Measurements from ENCODE around the gene KCTD21.

The KCTD21 gene

GRCh38 chr11:78151804-78152203, 36.6 kb downstream of the KCTD21 start:
- Histone ChIP-seq H4K20me1 (ENCODE audit: insufficient read depth, low read length) (no peaks in the 10 kb centered on the region), H3K36me3 (replicated peaks; ENCODE audit: insufficient read depth, low read length) (no peaks in the 10 kb centered on the region), H3K27me3 (replicated peaks; ENCODE audit: insufficient read depth, low read length) (no peaks in the 10 kb centered on the region), H3K9ac (ENCODE audit: low read length) (no peak overlapping the region), H3K4me3 (ENCODE audit: low read length) (no peak overlapping the region), H3F3A (ENCODE audit: insufficient read depth, low read length) (no peaks in the 10 kb centered on the region), H3K4me2 (ENCODE audit: low read depth, low read length) (no peak overlapping the region), H3K79me2 (ENCODE audit: low read length) (no peaks in the 10 kb centered on the region), H3K9me2 (replicated peaks; ENCODE audit: insufficient read depth, low read length) (no peaks in the 10 kb centered on the region), H2AFZ (ENCODE audit: low read length) (no peak overlapping the region), H3K9me3 (replicated peaks; ENCODE audit: insufficient read depth, low read length) (no peaks in the 10 kb centered on the region), H3K4me1 (ENCODE audit: low read length) (no peaks in the 10 kb centered on the region), H3K27ac (ENCODE audit: low read length) (no peak overlapping the region)
- no peak for DNase-seq
- no peak for TF ChIP-seq EZH2phosphoT487 (IDR thresholded peaks at IDR 0.05; ENCODE audit: low read length)
- TF ChIP-seq, protein P1, sequence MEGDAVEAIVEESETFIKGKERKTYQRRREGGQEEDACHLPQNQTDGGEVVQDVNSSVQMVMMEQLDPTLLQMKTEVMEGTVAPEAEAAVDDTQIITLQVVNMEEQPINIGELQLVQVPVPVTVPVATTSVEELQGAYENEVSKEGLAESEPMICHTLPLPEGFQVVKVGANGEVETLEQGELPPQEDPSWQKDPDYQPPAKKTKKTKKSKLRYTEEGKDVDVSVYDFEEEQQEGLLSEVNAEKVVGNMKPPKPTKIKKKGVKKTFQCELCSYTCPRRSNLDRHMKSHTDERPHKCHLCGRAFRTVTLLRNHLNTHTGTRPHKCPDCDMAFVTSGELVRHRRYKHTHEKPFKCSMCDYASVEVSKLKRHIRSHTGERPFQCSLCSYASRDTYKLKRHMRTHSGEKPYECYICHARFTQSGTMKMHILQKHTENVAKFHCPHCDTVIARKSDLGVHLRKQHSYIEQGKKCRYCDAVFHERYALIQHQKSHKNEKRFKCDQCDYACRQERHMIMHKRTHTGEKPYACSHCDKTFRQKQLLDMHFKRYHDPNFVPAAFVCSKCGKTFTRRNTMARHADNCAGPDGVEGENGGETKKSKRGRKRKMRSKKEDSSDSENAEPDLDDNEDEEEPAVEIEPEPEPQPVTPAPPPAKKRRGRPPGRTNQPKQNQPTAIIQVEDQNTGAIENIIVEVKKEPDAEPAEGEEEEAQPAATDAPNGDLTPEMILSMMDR (IDR thresholded peaks at IDR 0.05; ENCODE audit: low read length): no peak
- TF ChIP-seq EZH2 (optimal IDR thresholded peaks at IDR 0.05; ENCODE audit: low read depth, low read length): no peak

DNA sequence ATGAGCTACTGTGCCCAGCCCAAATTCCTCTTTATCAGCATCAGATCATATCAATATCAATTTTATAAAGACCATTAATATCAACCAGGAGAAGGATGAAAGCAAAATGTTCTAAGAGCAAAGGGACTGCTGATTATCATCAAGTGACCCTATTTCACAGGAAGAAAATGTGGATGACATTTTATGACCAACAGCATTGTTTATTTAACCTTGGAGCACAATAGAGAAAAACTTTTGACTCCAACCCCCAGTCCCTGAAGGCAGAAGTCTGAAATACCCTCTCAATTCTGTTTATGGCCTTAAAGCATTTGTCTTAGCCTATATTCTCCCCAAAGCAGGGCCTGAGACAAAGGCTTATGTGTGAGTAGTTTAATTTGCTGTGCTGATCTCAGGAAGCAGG, 37.7 kb downstream of the KCTD21 start:
- no peaks in the 10 kb centered on the region for H3K79me2 ChIP-seq (ENCODE audit: low read length)
- H3K36me3 ChIP-seq (replicated peaks; ENCODE audit: insufficient read depth, low read length): no peaks in the 10 kb centered on the region
- no peaks in the 10 kb centered on the region for H3K27me3 ChIP-seq (replicated peaks; ENCODE audit: insufficient read depth, low read length)
- no peak overlapping the region for H3K9ac ChIP-seq (ENCODE audit: low read length)
- no peak for DNase-seq
- H3F3A ChIP-seq (ENCODE audit: insufficient read depth, low read length): no peaks in the 10 kb centered on the region
- H3K4me3 ChIP-seq (ENCODE audit: low read length): no peak overlapping the region
- no peak overlapping the region for H2AFZ ChIP-seq (ENCODE audit: low read length)
- H3K4me1 ChIP-seq (ENCODE audit: low read length): no peaks in the 10 kb centered on the region
- H3K4me2 ChIP-seq (ENCODE audit: low read depth, low read length): no peak overlapping the region
- TF ChIP-seq EZH2phosphoT487 (IDR thresholded peaks at IDR 0.05; ENCODE audit: low read length) (no peak), EZH2 (optimal IDR thresholded peaks at IDR 0.05; ENCODE audit: low read depth, low read length) (no peak)
- TF ChIP-seq, protein P1 (IDR thresholded peaks at IDR 0.05; ENCODE audit: low read length): no peak
- no peaks in the 10 kb centered on the region for H3K9me2 ChIP-seq (replicated peaks; ENCODE audit: insufficient read depth, low read length)
- H4K20me1 ChIP-seq (ENCODE audit: insufficient read depth, low read length): no peaks in the 10 kb centered on the region
- no peaks in the 10 kb centered on the region for H3K9me3 ChIP-seq (replicated peaks; ENCODE audit: insufficient read depth, low read length)
- H3K27ac ChIP-seq (ENCODE audit: low read length): no peak overlapping the region

DNA sequence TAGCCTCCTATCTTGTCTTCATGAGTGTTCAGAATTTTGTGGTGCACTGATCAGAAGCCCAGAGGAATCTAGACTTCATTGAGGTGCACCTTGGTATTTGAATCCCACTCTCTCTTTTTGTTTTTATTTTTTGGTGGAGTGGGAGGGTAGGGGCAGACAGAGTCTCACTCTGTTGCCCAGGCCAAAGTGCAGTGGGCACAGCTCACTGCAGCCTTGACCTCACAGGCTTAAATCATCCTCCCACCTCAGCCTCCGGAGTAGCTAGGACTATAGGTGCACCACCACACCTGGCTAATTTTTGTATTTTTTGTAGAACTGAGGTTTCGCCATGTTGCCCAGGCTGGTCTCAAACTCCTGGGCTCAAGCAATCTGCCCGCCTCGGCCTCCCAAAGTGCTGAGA, 38.1 kb downstream of the KCTD21 start:
- H3K9ac ChIP-seq (ENCODE audit: low read length): no peak overlapping the region
- H3K4me2 ChIP-seq (ENCODE audit: low read depth, low read length): no peak overlapping the region
- no peaks in the 10 kb centered on the region for H3K27me3 ChIP-seq (replicated peaks; ENCODE audit: insufficient read depth, low read length)
- no peaks in the 10 kb centered on the region for H4K20me1 ChIP-seq (ENCODE audit: insufficient read depth, low read length)
- H3K27ac ChIP-seq (ENCODE audit: low read length): no peak overlapping the region
- no peaks in the 10 kb centered on the region for H3F3A ChIP-seq (ENCODE audit: insufficient read depth, low read length)
- no peaks in the 10 kb centered on the region for H3K36me3 ChIP-seq (replicated peaks; ENCODE audit: insufficient read depth, low read length)
- TF ChIP-seq, protein P1 (IDR thresholded peaks at IDR 0.05; ENCODE audit: low read length): no peak
- TF ChIP-seq EZH2phosphoT487 (IDR thresholded peaks at IDR 0.05; ENCODE audit: low read length) (no peak), EZH2 (optimal IDR thresholded peaks at IDR 0.05; ENCODE audit: low read depth, low read length) (no peak)
- no peak for DNase-seq
- no peak overlapping the region for H3K4me3 ChIP-seq (ENCODE audit: low read length)
- H3K4me1 ChIP-seq (ENCODE audit: low read length): no peaks in the 10 kb centered on the region
- no peaks in the 10 kb centered on the region for H3K9me2 ChIP-seq (replicated peaks; ENCODE audit: insufficient read depth, low read length)
- no peak overlapping the region for H2AFZ ChIP-seq (ENCODE audit: low read length)
- no peaks in the 10 kb centered on the region for H3K9me3 ChIP-seq (replicated peaks; ENCODE audit: insufficient read depth, low read length)
- no peaks in the 10 kb centered on the region for H3K79me2 ChIP-seq (ENCODE audit: low read length)
